ENCODE data around the gene COL5A1.

COL5A1 gene

DNA sequence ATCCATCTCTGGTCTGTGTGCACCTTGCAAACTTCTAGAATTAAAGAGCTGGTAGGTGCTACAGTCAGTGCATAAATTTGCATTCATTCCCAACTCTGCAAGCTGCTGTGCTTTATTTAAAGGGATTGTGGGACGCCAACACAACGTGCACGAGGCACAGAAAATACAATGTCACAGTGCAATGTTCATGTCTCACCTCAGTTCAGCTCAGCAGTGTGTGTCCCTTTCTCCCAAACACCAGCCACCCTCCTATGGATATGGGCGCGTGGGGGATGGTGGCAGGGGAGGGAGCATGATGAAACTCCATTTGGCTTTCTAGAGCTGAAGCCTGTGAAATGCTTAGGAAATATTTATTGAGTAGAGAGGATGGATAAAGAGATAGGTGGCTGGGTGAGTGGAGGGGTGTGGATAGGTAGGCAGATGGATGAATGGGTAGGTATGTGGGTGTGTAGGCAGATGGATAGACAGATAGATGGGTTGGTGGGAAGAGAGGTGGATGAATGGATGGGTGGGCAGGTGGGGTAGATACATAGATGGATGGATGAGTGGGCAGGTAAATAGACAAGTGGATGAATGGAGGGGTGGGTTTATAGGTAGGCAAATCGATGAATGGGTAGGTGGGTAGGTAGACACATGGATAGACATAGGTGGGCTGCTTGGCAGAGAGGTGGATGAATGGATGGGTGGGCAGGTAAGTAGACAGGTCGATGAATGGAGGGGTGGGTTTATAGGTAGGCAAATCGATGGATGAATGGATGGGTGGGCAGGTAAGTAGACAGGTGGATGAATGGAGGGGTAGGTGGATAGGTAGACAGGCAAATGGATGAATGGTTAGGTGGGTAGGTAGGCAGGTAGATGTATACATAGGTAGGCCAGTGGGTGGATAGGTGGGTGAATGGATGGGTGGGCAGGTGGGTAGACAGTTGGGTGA, 146.3 kb downstream of the COL5A1 start:
- TF ChIP-seq, protein P1, sequence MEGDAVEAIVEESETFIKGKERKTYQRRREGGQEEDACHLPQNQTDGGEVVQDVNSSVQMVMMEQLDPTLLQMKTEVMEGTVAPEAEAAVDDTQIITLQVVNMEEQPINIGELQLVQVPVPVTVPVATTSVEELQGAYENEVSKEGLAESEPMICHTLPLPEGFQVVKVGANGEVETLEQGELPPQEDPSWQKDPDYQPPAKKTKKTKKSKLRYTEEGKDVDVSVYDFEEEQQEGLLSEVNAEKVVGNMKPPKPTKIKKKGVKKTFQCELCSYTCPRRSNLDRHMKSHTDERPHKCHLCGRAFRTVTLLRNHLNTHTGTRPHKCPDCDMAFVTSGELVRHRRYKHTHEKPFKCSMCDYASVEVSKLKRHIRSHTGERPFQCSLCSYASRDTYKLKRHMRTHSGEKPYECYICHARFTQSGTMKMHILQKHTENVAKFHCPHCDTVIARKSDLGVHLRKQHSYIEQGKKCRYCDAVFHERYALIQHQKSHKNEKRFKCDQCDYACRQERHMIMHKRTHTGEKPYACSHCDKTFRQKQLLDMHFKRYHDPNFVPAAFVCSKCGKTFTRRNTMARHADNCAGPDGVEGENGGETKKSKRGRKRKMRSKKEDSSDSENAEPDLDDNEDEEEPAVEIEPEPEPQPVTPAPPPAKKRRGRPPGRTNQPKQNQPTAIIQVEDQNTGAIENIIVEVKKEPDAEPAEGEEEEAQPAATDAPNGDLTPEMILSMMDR (IDR thresholded peaks at IDR 0.05; ENCODE audit: control insufficient read depth, extremely low read depth, insufficient read depth) = no peak
- DNase-seq (ENCODE audit: low read depth) = no peak
- H3K4me3 ChIP-seq (ENCODE audit: low read depth, low read length) = no peak overlapping the region

DNA sequence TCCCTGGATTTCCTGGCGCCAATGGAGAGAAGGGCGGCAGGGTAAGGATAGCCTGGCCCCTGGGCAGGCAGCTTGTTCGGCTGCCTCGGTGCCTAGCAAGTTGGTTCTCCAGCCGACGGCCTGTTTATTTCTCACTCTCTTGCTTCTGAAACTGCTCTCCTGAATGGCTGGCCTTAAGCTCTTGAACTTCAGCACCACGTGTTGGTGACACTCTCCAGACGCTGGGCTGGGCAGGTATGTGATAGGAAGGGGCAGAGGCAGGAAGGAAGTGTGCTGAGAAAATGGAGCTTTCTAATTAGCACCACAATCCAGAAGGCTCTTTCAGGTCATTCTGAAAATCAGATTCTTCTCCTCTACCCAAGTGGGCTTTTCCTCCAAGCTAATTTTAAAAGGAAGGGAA, 147.6 kb downstream of the COL5A1 start:
- DNase-seq (ENCODE audit: low read depth) = no peak
- no peak overlapping the region for H3K4me3 ChIP-seq (ENCODE audit: low read depth, low read length)
- TF ChIP-seq, protein P1 (IDR thresholded peaks at IDR 0.05; ENCODE audit: control insufficient read depth, extremely low read depth, insufficient read depth) = no peak

DNA sequence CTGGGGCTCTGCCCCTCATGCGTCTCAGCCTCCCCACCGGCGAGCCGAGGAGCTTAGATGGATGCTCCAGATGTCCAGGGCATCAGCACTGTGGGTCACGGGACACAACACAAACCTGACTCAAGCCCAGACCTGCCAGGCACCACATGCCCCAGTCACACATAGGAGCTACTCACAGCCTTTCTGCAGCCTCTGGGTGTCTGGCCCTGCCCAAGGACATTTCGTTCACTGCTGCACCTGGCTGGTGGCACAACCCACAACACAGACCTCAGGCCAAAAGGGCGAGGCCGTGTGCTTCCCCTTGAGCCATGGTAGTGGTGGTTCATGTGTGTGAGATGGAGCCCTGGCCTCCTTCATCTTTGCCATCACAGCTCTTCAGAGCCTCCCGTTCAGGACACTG, 149.4 kb downstream of the COL5A1 start:
- TF ChIP-seq, protein P1 (IDR thresholded peaks at IDR 0.05; ENCODE audit: control insufficient read depth, extremely low read depth, insufficient read depth) = no peak
- DNase-seq (ENCODE audit: low read depth) = no peak

DNA sequence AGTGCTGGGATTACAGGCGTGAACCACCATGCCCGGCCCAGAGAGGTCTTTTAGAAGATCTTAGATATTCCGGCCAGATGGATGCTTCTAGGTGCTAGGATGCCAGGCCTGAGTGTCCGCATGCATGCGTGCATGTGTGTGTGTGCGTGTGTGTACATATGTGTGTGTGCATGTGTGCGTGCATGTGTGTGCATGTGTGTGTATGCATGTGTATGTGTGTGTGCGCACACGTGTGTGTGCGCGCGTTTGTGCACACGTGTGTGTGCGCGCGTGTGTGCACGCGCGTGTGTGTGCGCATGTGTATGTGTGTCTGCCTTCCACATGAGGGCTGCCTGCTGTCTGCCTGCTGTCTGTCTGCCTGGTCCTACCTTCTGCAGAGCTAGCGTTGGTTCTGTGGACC, 151.0 kb downstream of the COL5A1 start:
- TF ChIP-seq, protein P1 (IDR thresholded peaks at IDR 0.05; ENCODE audit: control insufficient read depth, extremely low read depth, insufficient read depth) = no peak

More for the DNA sequence above, 149.4 kb downstream of the COL5A1 start:
- H3K4me3 ChIP-seq (ENCODE audit: low read depth, low read length) = no peak overlapping the region

DNA sequence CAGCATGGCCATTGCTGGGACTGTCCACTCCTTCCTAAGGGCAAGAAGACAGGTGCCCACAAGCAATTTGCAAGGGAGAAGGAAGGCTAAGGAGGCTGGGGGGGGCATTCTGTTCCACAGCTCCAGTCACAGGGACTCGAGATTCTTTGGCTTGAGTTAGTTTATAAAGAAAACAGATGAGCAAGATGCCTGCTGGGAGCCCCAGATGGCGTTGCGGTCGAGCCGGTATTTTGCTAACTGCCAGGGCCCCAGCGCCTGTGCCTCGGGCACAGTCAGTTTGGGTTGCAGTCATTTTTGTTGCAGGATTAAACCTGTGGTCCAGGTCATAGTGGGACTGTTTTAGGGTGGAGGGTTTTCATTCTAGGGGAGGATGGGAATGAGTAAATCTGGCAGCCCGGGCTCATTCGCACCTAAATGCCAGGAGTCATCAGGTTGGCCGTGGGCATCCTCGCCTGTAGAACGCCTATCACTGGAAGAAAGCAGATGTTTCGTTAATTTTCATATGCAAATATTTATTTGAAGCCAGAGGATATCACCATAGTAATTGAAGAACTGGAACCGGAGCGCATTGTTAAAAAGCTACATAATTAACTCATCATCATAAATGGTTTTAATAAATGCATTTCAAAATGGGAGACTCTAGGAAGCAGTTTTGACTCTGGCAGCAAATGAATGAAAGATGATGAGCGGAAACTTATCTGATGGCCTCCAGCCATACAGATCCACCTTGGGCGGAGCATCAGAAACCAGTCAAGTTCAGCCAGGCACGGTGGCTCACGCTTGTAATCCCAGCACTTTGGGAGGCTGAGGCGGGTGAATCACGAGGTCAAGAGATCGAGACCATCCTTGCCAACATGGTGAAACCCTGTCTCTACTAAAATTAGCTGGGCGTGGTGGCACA, 151.9 kb downstream of the COL5A1 start:
- TF ChIP-seq, protein P1 (IDR thresholded peaks at IDR 0.05; ENCODE audit: control insufficient read depth, extremely low read depth, insufficient read depth) = no peak
- H3K4me3 ChIP-seq (ENCODE audit: low read depth, low read length) = no peak overlapping the region
- no peak for DNase-seq (ENCODE audit: low read depth)

More for the DNA sequence above, 151.0 kb downstream of the COL5A1 start:
- no peak overlapping the region for H3K4me3 ChIP-seq (ENCODE audit: low read depth, low read length)
- DNase-seq (ENCODE audit: low read depth) = no peak

DNA sequence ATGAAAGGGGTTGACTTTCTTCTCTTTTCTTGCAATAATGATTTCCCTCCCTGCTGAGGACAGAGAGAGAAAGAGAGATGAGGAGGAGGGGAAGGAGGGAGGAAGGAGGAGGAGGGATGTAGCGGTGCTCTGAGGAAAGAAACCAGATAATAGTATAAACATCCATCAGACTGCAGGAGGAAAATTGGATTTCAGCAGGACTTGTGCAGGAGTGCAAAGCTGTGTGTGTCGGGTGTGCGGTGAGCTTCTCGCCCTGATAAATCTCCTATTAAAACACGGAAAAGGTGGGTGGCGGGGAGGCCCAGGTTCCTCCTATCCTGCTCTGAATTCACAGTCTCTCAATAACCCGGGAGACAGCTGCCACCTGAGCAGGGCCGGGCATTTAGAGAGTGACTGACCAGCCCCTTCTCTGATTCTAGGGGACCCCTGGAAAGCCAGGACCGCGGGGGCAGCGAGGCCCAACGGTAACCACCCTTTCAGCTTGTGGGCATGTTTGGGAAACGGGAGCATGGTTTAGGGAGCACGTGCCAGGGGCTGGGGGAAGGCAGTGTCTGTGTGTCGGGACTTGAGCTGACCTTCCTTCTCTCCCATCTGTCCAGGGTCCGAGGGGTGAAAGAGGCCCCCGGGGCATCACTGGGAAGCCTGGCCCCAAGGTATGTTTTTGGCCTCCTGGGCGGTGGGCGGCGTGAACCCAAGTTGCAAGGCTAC, 153.2 kb downstream of the COL5A1 start:
- DNase-seq (ENCODE audit: low read depth) = no peak
- TF ChIP-seq, protein P1 (IDR thresholded peaks at IDR 0.05; ENCODE audit: control insufficient read depth, extremely low read depth, insufficient read depth) = no peak
- no peak overlapping the region for H3K4me3 ChIP-seq (ENCODE audit: low read depth, low read length)

Measured in LNCaP clone FGC (cell line).